HEK293 (cell line): ENCODE data around the gene TTC34.

Source experiments
- CTCF ChIA-PET: fragments of 350-600 bp; formaldehyde crosslinking; extraction: SDS; loops from one replicate; lab custom pipeline; 2021; ENCODE audit warnings: antibody characterized with exemption; lab: Yijun Ruan, JAX
- POLR2A ChIA-PET: fragments of 300-600 bp; formaldehyde crosslinking; extraction: SDS; loops from one replicate; lab custom pipeline; 2020; ENCODE audit warnings: antibody characterized with exemption, inconsistent platforms; lab: Yijun Ruan, JAX
- H3K27ac ChIP-seq: fragments of 200-500 bp; sonication (Bioruptor generic); 2 replicates; pipeline ENCODE4 v1.5.1; 2014; ENCODE audit warnings: low read depth, low read length, control low read depth, inconsistent platforms; ENCODE audit errors: extremely low read depth
- H3K36me3 ChIP-seq, 2 experiments: fragments of 200-500 bp in 1 of 2; sonication (Bioruptor generic) in 1 of 2; 1 replicate in 1 of 2; 2 replicates in 1 of 2; pipeline ENCODE4 v1.5.1; 2014 to 2017; ENCODE audit warnings: inconsistent platforms in 2 of 2, low read length in 2 of 2; ENCODE audit not compliant: control insufficient read depth in 2 of 2, insufficient read depth in 1 of 2
- H3K4me1 ChIP-seq: fragments of 200-500 bp; sonication (Bioruptor generic); 2 replicates; pipeline ENCODE4 v1.5.1; 2014; ENCODE audit warnings: mild to moderate bottlenecking, low read length, inconsistent platforms; ENCODE audit not compliant: control insufficient read depth, insufficient read depth
- H3K4me3 ChIP-seq: 2 replicates; pipeline ENCODE4 v1.5.1; 2011; ENCODE audit warnings: low read depth, mild to moderate bottlenecking, control low read depth, low read length, moderate library complexity
- H3K9me3 ChIP-seq: fragments of 200-500 bp; sonication (Bioruptor generic); 2 replicates; pipeline ENCODE4 v1.5.1; 2014; ENCODE audit warnings: low read depth, low read length, inconsistent platforms; ENCODE audit not compliant: control insufficient read depth, insufficient read depth
- KLF10 ChIP-seq: fragments of 450-650 bp; IDR thresholded peaks from 2 replicates; pipeline ENCODE4 v1.5.1; 2018; ENCODE audit warnings: missing biosample characterization, mild to moderate bottlenecking, missing genetic modification characterization
- OSR2 ChIP-seq: fragments of 450-650 bp; formaldehyde crosslinking; IDR thresholded peaks from 2 replicates; pipeline ENCODE4 v1.5.1; 2016; ENCODE audit warnings: missing biosample characterization, missing genetic modification characterization
- PRDM1 ChIP-seq: fragments of 450-650 bp; formaldehyde crosslinking; IDR thresholded peaks from 2 replicates; pipeline ENCODE4; 2016; ENCODE audit warnings: missing biosample characterization, missing genetic modification characterization
- ZBTB20 ChIP-seq: fragments of 450-650 bp; formaldehyde crosslinking; IDR thresholded peaks from 2 replicates; pipeline ENCODE4 v1.5.1; 2016; ENCODE audit warnings: missing biosample characterization, missing genetic modification characterization
- ZFP69B ChIP-seq: fragments of 450-650 bp; formaldehyde crosslinking; IDR thresholded peaks from 2 replicates; pipeline ENCODE4 v1.5.1; 2016; ENCODE audit warnings: missing biosample characterization, missing genetic modification characterization
- ZNF184 ChIP-seq: fragments of 450-650 bp; IDR thresholded peaks from 2 replicates; pipeline ENCODE4 v1.5.1; 2018; ENCODE audit warnings: missing biosample characterization, mild to moderate bottlenecking, missing genetic modification characterization
- ZNF292 ChIP-seq: fragments of 450-650 bp; formaldehyde crosslinking; IDR thresholded peaks from 2 replicates; pipeline ENCODE4 v1.5.1; 2016; ENCODE audit warnings: low read depth, missing biosample characterization, missing genetic modification characterization, borderline replicate concordance
- ZNF335 ChIP-seq: fragments of 450-650 bp; formaldehyde crosslinking; conservative IDR thresholded peaks from 2 replicates; pipeline ENCODE4 v1.5.1; 2016; ENCODE audit warnings: missing biosample characterization, missing genetic modification characterization
- ZNF391 ChIP-seq: fragments of 450-650 bp; formaldehyde crosslinking; IDR thresholded peaks from 2 replicates; pipeline ENCODE4 v1.5.1; 2016; ENCODE audit warnings: low read depth, missing biosample characterization, missing genetic modification characterization, borderline replicate concordance
- ZNF433 ChIP-seq: fragments of 450-650 bp; formaldehyde crosslinking; IDR thresholded peaks from 2 replicates; pipeline ENCODE4 v1.5.1; 2016; ENCODE audit warnings: missing biosample characterization, missing genetic modification characterization, low read depth
- ZNF549 ChIP-seq: fragments of 450-650 bp; IDR thresholded peaks from 2 replicates; pipeline ENCODE4 v1.5.1; 2018; ENCODE audit warnings: missing biosample characterization, missing genetic modification characterization, mild to moderate bottlenecking, inconsistent platforms, moderate library complexity
- ZNF558 ChIP-seq: fragments of 450-650 bp; formaldehyde crosslinking; IDR thresholded peaks from 2 replicates; pipeline ENCODE4 v1.5.1; 2016; ENCODE audit warnings: missing biosample characterization, missing genetic modification characterization
- ZNF776 ChIP-seq: fragments of 450-650 bp; formaldehyde crosslinking; IDR thresholded peaks from 2 replicates; pipeline ENCODE4 v1.5.0; 2017; ENCODE audit warnings: missing biosample characterization, missing genetic modification characterization, borderline replicate concordance
- ZNF785 ChIP-seq: fragments of 450-650 bp; formaldehyde crosslinking; IDR thresholded peaks from 2 replicates; pipeline ENCODE4 v1.5.1; 2016; ENCODE audit warnings: missing biosample characterization, missing genetic modification characterization
- ZNF792 ChIP-seq: fragments of 450-650 bp; formaldehyde crosslinking; IDR thresholded peaks from 2 replicates; pipeline ENCODE4 v1.5.1; 2016; ENCODE audit warnings: missing biosample characterization, missing genetic modification characterization
- ZXDB ChIP-seq: fragments of 450-650 bp; formaldehyde crosslinking; IDR thresholded peaks from 2 replicates; pipeline ENCODE4 v1.5.1; 2016; ENCODE audit warnings: missing biosample characterization, missing genetic modification characterization
- TF ChIP-seq, protein P1 (sequence below): fragments of 450-650 bp; formaldehyde crosslinking; IDR thresholded peaks from 2 replicates; pipeline ENCODE4 v1.5.1; 2016; ENCODE audit warnings: missing biosample characterization, missing genetic modification characterization
- TF ChIP-seq, protein P2 (sequence below): fragments of 450-650 bp; formaldehyde crosslinking; IDR thresholded peaks from 2 replicates; pipeline ENCODE4 v1.5.1; 2016; ENCODE audit warnings: missing biosample characterization, missing genetic modification characterization
- TF ChIP-seq, protein P3 (sequence below): fragments of 450-650 bp; formaldehyde crosslinking; IDR thresholded peaks from 2 replicates; pipeline ENCODE4 v1.5.1; 2017; ENCODE audit warnings: missing biosample characterization, missing genetic modification characterization
- TF ChIP-seq, protein P4 (sequence below): fragments of 450-650 bp; formaldehyde crosslinking; IDR thresholded peaks from 2 replicates; pipeline ENCODE4 v1.5.1; 2016; ENCODE audit warnings: missing biosample characterization, missing genetic modification characterization, borderline replicate concordance

Gene TTC34

DNA sequence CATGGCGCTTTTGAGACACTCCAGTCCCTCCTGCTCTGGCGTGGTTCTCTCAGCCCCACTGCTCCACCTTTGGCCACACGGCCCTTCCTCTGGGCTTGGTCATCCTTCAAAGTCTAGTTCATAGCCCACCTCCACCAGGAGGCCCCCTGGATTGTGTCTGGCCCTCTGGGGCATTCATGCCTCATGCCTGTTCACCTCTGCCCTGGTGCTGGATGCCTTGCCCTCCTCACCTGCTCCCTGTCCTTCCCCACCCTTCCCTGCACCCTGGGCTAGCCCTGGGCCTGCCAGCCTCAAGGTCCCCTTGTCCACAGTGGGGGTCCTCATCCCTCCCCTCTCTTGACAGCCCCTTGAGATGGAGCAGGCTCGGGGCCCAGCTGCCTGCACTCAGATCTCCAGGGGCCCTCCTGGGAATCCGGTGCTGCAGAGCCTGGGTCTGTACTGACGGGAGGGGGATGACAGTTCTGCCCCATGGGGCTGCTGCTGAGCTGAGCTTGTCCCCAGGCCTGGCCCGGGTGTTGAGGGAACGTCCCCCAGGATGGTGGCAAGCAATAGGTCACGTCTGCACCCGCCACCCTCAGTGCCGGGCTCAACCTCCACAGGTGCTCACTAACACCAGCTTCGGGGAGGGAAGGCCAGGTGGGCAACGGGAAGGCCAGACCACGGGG, 196.5 kb downstream of the TTC34 start:
- TF ChIP-seq ZNF776 (tag by site-specific recombination): no peak
- H3K4me3 ChIP-seq: no peak overlapping the region

DNA sequence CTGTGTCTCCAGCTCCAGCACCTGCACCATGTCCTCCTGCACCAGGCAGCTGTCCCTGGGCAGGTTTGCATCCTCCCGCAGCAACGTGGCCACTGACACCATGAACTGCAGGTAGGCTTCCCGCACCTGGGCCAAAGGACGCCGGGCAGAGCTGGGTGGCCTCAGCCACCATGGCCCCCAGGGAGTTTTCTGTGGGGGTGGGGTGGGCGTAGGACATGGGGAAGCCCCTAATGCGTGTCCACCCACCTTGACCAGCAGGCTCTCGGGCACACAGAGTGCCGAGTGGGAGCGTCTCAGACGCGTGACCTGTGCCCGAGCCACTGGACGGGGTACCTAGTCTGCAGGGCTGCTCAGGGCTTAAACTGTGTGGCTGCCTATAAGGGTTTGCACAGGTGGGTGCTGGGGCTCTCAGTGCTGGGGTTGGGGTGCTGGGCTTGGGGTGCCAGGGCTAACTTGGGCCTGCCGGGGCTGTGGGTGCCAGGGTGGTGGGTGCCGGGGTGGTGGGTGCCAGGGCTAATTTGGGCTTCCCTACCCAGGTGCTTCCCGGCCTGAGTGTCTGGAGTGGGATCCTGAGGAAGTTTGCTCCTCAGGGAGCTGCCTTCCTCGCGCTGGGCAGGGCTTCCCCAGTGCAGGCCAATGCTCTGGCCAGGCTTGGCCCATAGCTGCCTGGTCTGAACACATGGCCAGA, 197.2 kb downstream of the TTC34 start:
- TF ChIP-seq ZXDB (tag by site-specific recombination) (no peak), PRDM1 (tag by site-specific recombination) (no peak), ZNF335 (no peak), ZNF549 (tag by site-specific recombination) (no peak), ZBTB20 (no peak), KLF10 (tag by site-specific recombination) (no peak), ZNF785 (tag by site-specific recombination) (no peak), ZNF391 (tag by site-specific recombination) (no peak), ZNF433 (no peak), ZNF184 (tag by site-specific recombination) (no peak), ZNF292 (no peak), ZFP69B (tag by site-specific recombination) (no peak), ZNF558 (tag by site-specific recombination) (no peak), ZNF792 (no peak), OSR2 (tag by site-specific recombination) (no peak)
- TF ChIP-seq, protein P1, sequence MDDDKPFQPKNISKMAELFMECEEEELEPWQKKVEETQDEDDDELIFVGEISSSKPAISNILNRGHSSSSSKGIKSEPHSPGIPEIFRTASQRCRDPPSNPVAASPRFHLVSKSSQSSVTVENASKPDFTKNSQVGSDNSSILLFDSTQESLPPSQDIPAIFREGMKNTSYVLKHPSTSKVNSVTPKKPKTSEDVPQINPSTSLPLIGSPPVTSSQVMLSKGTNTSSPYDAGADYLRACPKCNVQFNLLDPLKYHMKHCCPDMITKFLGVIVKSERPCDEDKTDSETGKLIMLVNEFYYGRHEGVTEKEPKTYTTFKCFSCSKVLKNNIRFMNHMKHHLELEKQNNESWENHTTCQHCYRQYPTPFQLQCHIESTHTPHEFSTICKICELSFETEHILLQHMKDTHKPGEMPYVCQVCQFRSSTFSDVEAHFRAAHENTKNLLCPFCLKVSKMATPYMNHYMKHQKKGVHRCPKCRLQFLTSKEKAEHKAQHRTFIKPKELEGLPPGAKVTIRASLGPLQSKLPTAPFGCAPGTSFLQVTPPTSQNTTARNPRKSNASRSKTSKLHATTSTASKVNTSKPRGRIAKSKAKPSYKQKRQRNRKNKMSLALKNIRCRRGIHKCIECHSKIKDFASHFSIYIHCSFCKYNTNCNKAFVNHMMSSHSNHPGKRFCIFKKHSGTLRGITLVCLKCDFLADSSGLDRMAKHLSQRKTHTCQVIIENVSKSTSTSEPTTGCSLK (tag by site-specific recombination): no peak
- TF ChIP-seq, protein P2, sequence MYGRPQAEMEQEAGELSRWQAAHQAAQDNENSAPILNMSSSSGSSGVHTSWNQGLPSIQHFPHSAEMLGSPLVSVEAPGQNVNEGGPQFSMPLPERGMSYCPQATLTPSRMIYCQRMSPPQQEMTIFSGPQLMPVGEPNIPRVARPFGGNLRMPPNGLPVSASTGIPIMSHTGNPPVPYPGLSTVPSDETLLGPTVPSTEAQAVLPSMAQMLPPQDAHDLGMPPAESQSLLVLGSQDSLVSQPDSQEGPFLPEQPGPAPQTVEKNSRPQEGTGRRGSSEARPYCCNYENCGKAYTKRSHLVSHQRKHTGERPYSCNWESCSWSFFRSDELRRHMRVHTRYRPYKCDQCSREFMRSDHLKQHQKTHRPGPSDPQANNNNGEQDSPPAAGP (tag by site-specific recombination): no peak
- TF ChIP-seq, protein P3, sequence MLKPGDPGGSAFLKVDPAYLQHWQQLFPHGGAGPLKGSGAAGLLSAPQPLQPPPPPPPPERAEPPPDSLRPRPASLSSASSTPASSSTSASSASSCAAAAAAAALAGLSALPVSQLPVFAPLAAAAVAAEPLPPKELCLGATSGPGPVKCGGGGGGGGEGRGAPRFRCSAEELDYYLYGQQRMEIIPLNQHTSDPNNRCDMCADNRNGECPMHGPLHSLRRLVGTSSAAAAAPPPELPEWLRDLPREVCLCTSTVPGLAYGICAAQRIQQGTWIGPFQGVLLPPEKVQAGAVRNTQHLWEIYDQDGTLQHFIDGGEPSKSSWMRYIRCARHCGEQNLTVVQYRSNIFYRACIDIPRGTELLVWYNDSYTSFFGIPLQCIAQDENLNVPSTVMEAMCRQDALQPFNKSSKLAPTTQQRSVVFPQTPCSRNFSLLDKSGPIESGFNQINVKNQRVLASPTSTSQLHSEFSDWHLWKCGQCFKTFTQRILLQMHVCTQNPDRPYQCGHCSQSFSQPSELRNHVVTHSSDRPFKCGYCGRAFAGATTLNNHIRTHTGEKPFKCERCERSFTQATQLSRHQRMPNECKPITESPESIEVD (tag by site-specific recombination): no peak
- TF ChIP-seq, protein P4, sequence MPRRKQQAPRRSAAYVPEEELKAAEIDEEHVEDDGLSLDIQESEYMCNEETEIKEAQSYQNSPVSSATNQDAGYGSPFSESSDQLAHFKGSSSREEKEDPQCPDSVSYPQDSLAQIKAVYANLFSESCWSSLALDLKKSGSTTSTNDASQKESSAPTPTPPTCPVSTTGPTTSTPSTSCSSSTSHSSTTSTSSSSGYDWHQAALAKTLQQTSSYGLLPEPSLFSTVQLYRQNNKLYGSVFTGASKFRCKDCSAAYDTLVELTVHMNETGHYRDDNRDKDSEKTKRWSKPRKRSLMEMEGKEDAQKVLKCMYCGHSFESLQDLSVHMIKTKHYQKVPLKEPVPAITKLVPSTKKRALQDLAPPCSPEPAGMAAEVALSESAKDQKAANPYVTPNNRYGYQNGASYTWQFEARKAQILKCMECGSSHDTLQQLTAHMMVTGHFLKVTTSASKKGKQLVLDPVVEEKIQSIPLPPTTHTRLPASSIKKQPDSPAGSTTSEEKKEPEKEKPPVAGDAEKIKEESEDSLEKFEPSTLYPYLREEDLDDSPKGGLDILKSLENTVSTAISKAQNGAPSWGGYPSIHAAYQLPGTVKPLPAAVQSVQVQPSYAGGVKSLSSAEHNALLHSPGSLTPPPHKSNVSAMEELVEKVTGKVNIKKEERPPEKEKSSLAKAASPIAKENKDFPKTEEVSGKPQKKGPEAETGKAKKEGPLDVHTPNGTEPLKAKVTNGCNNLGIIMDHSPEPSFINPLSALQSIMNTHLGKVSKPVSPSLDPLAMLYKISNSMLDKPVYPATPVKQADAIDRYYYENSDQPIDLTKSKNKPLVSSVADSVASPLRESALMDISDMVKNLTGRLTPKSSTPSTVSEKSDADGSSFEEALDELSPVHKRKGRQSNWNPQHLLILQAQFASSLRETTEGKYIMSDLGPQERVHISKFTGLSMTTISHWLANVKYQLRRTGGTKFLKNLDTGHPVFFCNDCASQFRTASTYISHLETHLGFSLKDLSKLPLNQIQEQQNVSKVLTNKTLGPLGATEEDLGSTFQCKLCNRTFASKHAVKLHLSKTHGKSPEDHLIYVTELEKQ (tag by site-specific recombination): no peak
- Histone ChIP-seq H3K4me1 (no peaks in the 10 kb centered on the region), H3K4me3 (no peak overlapping the region), H3K36me3 (no peaks in the 10 kb centered on the region), H3K9me3 (no peaks in the 10 kb centered on the region), H3K27ac (no peak overlapping the region)
- ChIA-PET POLR2A (no interaction called here), CTCF (no interaction called here)

More for the DNA sequence above, 196.5 kb downstream of the TTC34 start:
- CTCF ChIA-PET: no interaction called here
- POLR2A ChIA-PET: interaction anchor here (0.7 kb wide), 1 partner anchor 19 kb away, joined by 3 read pairs; the partner anchor contains the start of gene PRXL2B
- Histone ChIP-seq H3K27ac (no peak overlapping the region), H3K36me3 (no peaks in the 10 kb centered on the region), H3K9me3 (no peaks in the 10 kb centered on the region), H3K4me1 (no peaks in the 10 kb centered on the region)
